ENCODE results near the gene NFKB2.
A peak's percentile ranks its signal among the peaks of the same experiment; 100 is the strongest.

NFKB2 gene

DNA sequence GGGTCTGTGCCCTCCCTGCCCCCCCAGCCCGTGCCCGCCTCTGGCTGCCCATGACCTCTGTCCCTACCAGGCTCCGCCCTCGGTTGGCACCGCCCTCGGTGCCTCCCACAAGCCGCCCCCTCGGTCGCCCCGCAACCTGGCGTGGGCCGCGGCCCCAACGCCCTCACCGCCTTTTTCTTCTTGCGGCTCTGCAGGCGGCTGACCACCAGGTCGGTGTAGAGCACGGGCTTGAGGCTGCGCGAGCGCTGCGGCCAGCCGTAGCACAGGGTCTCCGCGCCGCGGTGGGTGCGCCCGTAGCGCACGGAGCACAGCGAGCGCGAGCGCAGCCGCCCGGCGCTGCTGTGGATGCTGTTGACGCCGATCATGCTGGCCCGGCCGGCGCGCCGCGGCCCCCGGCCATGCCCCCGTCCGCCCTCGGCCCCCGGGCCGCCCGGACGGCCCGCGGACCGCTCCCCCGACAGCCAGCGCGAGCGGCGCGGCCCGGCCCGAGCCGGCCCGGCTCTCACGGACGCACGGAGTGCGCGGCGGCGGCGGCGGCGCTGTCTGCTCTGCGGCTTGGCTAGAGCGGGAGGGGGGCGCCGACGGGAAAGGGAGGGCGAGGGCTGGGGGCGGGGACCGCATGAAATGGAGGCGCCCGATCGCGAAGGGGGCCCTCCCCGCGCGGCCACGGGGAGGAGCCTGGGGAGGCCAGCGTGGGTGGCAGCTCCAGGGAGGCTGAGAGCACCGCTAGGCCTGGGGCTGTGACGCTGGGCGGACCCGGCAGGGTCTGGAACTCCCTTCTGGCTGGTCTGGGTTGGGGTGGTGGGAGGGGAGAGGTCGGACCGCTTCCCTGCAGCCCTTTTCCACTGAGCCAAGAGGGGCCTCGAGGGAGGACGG lies 13.5 kb downstream of the NFKB2 start:
- H3K9ac ChIP-seq (ENCODE audit: low read length in 2 of 2), result peak overlapping the region; percentile 98 to 100
- peaks cover 13 to 24% of the 10 kb centered on the region in 2 donors for H3K27me3 ChIP-seq (ENCODE audit: control insufficient read depth in 1 of 2, insufficient read depth in 2 of 2, low read length in 2 of 2)
- peaks cover 0 to 4% of the 10 kb centered on the region in 2 donors for H3K36me3 ChIP-seq (ENCODE audit: control insufficient read depth in 2 of 2, insufficient read depth in 2 of 2, low read length in 2 of 2)
- no peaks in the 10 kb centered on the region for H3K9me3 ChIP-seq (ENCODE audit: control insufficient read depth in 2 of 2, low read length in 2 of 2)
- peak overlapping the region; percentile 100 for H3K27ac ChIP-seq (ENCODE audit: low read length)
- H3K4me1 ChIP-seq (ENCODE audit: control insufficient read depth, insufficient read depth, low read length), result peaks cover 53% of the 10 kb centered on the region
- peak overlapping the region; percentile 79 to 82 for H3K4me3 ChIP-seq (ENCODE audit: low read length in 2 of 2)

GRCh38 chr10:102409604-102410428 lies 14.3 kb downstream of the NFKB2 start:
- Histone ChIP-seq H3K27me3 (ENCODE audit: control insufficient read depth in 1 of 2, insufficient read depth in 2 of 2, low read length in 2 of 2) (peaks cover 13 to 31% of the 10 kb centered on the region in 2 donors), H3K4me3 (ENCODE audit: low read length in 2 of 2) (peak overlapping the region; percentile 42 to 82), H3K36me3 (ENCODE audit: control insufficient read depth in 2 of 2, insufficient read depth in 2 of 2, low read length in 2 of 2) (no peaks in the 10 kb centered on the region), H3K9ac (ENCODE audit: low read length in 2 of 2) (peak overlapping the region; percentile 78 to 92), H3K4me1 (ENCODE audit: control insufficient read depth, insufficient read depth, low read length) (peaks cover 46% of the 10 kb centered on the region), H3K27ac (ENCODE audit: low read length) (peak overlapping the region; percentile 99), H3K9me3 (ENCODE audit: control insufficient read depth in 2 of 2, low read length in 2 of 2) (no peaks in the 10 kb centered on the region)

DNA sequence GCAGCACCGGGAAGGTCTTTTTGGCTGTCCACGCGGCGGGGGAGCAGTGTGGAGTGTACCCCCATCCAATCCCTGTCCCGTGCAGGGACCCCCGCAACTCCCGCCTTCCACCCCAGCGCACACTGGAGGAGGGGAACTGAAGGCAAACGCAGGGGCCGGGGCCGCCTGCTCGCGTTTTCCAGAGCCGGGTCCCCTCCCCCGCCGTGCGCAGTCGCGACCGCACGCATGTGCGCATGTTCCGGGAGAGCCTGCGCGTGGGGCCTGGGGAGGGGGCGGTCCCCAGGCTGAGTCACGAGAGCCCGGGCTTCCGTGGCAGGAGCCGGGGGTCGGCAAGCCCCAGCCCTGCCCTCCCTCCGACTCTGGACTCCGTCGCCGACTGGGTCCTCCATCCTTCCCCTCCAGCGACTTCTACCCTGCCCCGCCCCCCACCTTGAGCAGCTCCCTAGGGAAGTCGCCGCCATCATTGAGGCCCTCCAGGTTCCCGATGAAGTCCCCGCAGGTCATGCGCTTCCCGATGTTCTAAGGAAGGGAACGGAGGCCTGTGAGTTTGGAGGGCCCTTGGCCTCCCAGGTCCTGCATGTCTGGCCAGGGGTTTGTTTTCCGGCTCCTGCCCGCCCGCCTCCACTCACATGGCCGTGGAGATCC lies 15.0 kb downstream of the NFKB2 start:
- no peaks in the 10 kb centered on the region for H3K9me3 ChIP-seq (ENCODE audit: control insufficient read depth in 2 of 2, low read length in 2 of 2)
- no peaks in the 10 kb centered on the region for H3K36me3 ChIP-seq (ENCODE audit: control insufficient read depth in 2 of 2, insufficient read depth in 2 of 2, low read length in 2 of 2)
- peak overlapping the region; percentile 99 for H3K27ac ChIP-seq (ENCODE audit: low read length)
- H3K4me3 ChIP-seq (ENCODE audit: low read length in 2 of 2), result peak overlapping the region; percentile 42 to 82
- H3K9ac ChIP-seq (ENCODE audit: low read length in 2 of 2), result peak overlapping the region; percentile 78 to 92
- peaks cover 16 to 36% of the 10 kb centered on the region in 2 donors for H3K27me3 ChIP-seq (ENCODE audit: control insufficient read depth in 1 of 2, insufficient read depth in 2 of 2, low read length in 2 of 2)
- H3K4me1 ChIP-seq (ENCODE audit: control insufficient read depth, insufficient read depth, low read length), result peaks cover 38% of the 10 kb centered on the region

GRCh38 chr10:102411341-102412255 lies 16.1 kb downstream of the NFKB2 start:
- Histone ChIP-seq H3K9ac (ENCODE audit: low read length in 2 of 2) (no peak overlapping the region), H3K27me3 (ENCODE audit: control insufficient read depth in 1 of 2, insufficient read depth in 2 of 2, low read length in 2 of 2) (peaks cover 23 to 44% of the 10 kb centered on the region in 2 donors), H3K9me3 (ENCODE audit: control insufficient read depth in 2 of 2, low read length in 2 of 2) (no peaks in the 10 kb centered on the region), H3K36me3 (ENCODE audit: control insufficient read depth in 2 of 2, insufficient read depth in 2 of 2, low read length in 2 of 2) (no peaks in the 10 kb centered on the region), H3K4me3 (ENCODE audit: low read length in 2 of 2) (no peak overlapping the region), H3K4me1 (ENCODE audit: control insufficient read depth, insufficient read depth, low read length) (peaks cover 29% of the 10 kb centered on the region), H3K27ac (ENCODE audit: low read length) (peak overlapping the region; percentile 99)

- peaks cover 28% of the 10 kb centered on the region for H3K4me1 ChIP-seq (ENCODE audit: control insufficient read depth, insufficient read depth, low read length)
- H3K27ac ChIP-seq (ENCODE audit: low read length), result no peak overlapping the region
- peaks cover 30 to 47% of the 10 kb centered on the region in 2 donors for H3K27me3 ChIP-seq (ENCODE audit: control insufficient read depth in 1 of 2, insufficient read depth in 2 of 2, low read length in 2 of 2)
- no peak overlapping the region for H3K9ac ChIP-seq (ENCODE audit: low read length in 2 of 2)
- no peaks in the 10 kb centered on the region for H3K36me3 ChIP-seq (ENCODE audit: control insufficient read depth in 2 of 2, insufficient read depth in 2 of 2, low read length in 2 of 2)
- no peaks in the 10 kb centered on the region for H3K9me3 ChIP-seq (ENCODE audit: control insufficient read depth in 2 of 2, low read length in 2 of 2)
- no peak overlapping the region for H3K4me3 ChIP-seq (ENCODE audit: low read length in 2 of 2)
These were observed 16.8 kb downstream of the NFKB2 start for GRCh38 chr10:102412293-102412692.

DNA sequence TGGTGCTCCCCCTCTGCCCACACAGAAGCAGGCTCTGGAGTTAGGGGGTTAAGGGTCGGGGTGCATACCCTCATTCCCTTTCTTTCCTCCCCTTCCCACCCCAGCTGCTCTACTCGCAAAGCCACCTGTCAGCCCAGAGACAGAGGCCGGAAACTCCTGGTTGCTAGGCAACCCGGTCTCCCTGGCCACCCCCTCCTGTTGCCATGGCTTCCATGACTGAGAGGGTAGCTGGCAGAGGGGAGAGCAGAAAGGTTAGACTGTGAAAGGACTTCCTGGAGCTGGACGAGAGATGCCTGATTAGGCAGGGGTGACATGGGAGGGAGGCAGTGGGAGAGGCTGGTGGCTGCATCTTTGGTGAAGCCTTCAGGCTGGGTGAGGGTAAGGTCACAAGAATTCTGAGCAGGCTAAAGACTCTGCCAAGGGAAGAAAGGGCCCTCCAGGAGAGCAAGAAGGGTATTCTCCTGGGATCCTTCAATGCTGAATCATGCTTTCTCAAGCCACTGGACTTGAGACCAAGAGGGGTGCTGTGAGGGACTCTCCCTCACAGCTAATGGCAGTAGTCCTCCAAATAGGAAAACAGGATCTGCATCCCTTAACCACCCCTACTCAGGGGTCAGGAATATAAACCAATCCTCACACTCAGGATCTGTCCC lies 17.7 kb downstream of the NFKB2 start:
- H3K9ac ChIP-seq (ENCODE audit: low read length in 2 of 2), result no peak overlapping the region
- peaks cover 29 to 46% of the 10 kb centered on the region in 2 donors for H3K27me3 ChIP-seq (ENCODE audit: control insufficient read depth in 1 of 2, insufficient read depth in 2 of 2, low read length in 2 of 2)
- H3K9me3 ChIP-seq (ENCODE audit: control insufficient read depth in 2 of 2, low read length in 2 of 2), result no peaks in the 10 kb centered on the region
- no peak overlapping the region for H3K4me3 ChIP-seq (ENCODE audit: low read length in 2 of 2)
- no peaks in the 10 kb centered on the region for H3K36me3 ChIP-seq (ENCODE audit: control insufficient read depth in 2 of 2, insufficient read depth in 2 of 2, low read length in 2 of 2)
- no peak overlapping the region for H3K27ac ChIP-seq (ENCODE audit: low read length)
- H3K4me1 ChIP-seq (ENCODE audit: control insufficient read depth, insufficient read depth, low read length), result peaks cover 21% of the 10 kb centered on the region

- peaks cover 21% of the 10 kb centered on the region for H3K4me1 ChIP-seq (ENCODE audit: control insufficient read depth, insufficient read depth, low read length)
- no peak overlapping the region for H3K27ac ChIP-seq (ENCODE audit: low read length)
- no peaks in the 10 kb centered on the region for H3K9me3 ChIP-seq (ENCODE audit: control insufficient read depth in 2 of 2, low read length in 2 of 2)
- peaks cover 31 to 49% of the 10 kb centered on the region in 2 donors for H3K27me3 ChIP-seq (ENCODE audit: control insufficient read depth in 1 of 2, insufficient read depth in 2 of 2, low read length in 2 of 2)
- H3K4me3 ChIP-seq (ENCODE audit: low read length in 2 of 2), result no peak overlapping the region
- no peak overlapping the region for H3K9ac ChIP-seq (ENCODE audit: low read length in 2 of 2)
- no peaks in the 10 kb centered on the region for H3K36me3 ChIP-seq (ENCODE audit: control insufficient read depth in 2 of 2, insufficient read depth in 2 of 2, low read length in 2 of 2)
These were observed 18.5 kb downstream of the NFKB2 start for GRCh38 chr10:102413806-102414561.

DNA sequence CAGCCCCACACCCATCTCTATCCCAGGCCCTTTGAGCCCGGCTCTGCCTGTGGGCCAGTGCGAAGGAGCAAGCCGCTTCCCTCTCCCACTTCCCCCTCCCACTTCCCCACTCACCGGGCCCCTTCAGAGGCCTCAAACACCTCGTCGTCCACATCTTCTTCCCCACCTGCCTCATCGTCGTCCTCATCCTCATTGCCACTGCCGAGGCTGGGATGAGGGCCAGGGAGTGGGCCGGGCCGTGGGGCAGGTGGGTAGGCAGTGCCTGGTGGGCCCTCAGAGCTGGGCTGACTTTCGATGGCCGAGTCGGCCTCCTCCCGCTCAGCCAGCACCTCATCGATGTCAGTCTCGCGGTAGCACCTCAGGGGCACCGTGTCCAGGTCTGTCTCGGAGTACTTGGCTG lies 19.2 kb downstream of the NFKB2 start:
- H3K27me3 ChIP-seq (ENCODE audit: control insufficient read depth in 1 of 2, insufficient read depth in 2 of 2, low read length in 2 of 2), result peaks cover 31 to 49% of the 10 kb centered on the region in 2 donors
- no peaks in the 10 kb centered on the region for H3K36me3 ChIP-seq (ENCODE audit: control insufficient read depth in 2 of 2, insufficient read depth in 2 of 2, low read length in 2 of 2)
- H3K4me1 ChIP-seq (ENCODE audit: control insufficient read depth, insufficient read depth, low read length), result peaks cover 25% of the 10 kb centered on the region
- no peak overlapping the region for H3K9ac ChIP-seq (ENCODE audit: low read length in 2 of 2)
- H3K9me3 ChIP-seq (ENCODE audit: control insufficient read depth in 2 of 2, low read length in 2 of 2), result no peaks in the 10 kb centered on the region
- no peak overlapping the region for H3K27ac ChIP-seq (ENCODE audit: low read length)
- no peak overlapping the region for H3K4me3 ChIP-seq (ENCODE audit: low read length in 2 of 2)

GRCh38 chr10:102416283-102416682 lies 20.8 kb downstream of the NFKB2 start:
- Histone ChIP-seq H3K4me3 (ENCODE audit: low read length in 2 of 2) (no peak overlapping the region), H3K4me1 (ENCODE audit: control insufficient read depth, insufficient read depth, low read length) (peaks cover 21% of the 10 kb centered on the region), H3K27ac (ENCODE audit: low read length) (no peak overlapping the region), H3K27me3 (ENCODE audit: control insufficient read depth in 1 of 2, insufficient read depth in 2 of 2, low read length in 2 of 2) (peaks cover 31 to 42% of the 10 kb centered on the region in 2 donors), H3K9ac (ENCODE audit: low read length in 2 of 2) (no peak overlapping the region), H3K36me3 (ENCODE audit: control insufficient read depth in 2 of 2, insufficient read depth in 2 of 2, low read length in 2 of 2) (no peaks in the 10 kb centered on the region), H3K9me3 (ENCODE audit: control insufficient read depth in 2 of 2, low read length in 2 of 2) (no peaks in the 10 kb centered on the region)

All from stomach smooth muscle (tissue), 2 donors.